HEK293T (cell line): ENCODE data around the gene CADM1.

Experiments used
- ARNT ChIP-seq: fragments of 450-650 bp; IDR thresholded peaks from 2 replicates; pipeline ENCODE4 v1.6.1; 2017; ENCODE audit warnings: mild to moderate bottlenecking
- BHLHE40 ChIP-seq: fragments of 450-650 bp; IDR thresholded peaks from 2 replicates; pipeline ENCODE4 v1.6.1; 2016; ENCODE audit warnings: mild to moderate bottlenecking, moderate library complexity, borderline replicate concordance
- FOXA1 ChIP-seq: fragments of 450-650 bp; IDR thresholded peaks from 2 replicates; pipeline ENCODE4 v1.6.1; 2016; ENCODE audit warnings: mild to moderate bottlenecking
- FOXK2 ChIP-seq: fragments of 450-650 bp; IDR thresholded peaks from 2 replicates; pipeline ENCODE4 v1.6.1; 2016; ENCODE audit warnings: mild to moderate bottlenecking
- FOXM1 ChIP-seq: fragments of 450-650 bp; IDR thresholded peaks from 2 replicates; pipeline ENCODE4 v1.6.1; 2017; ENCODE audit warnings: mild to moderate bottlenecking, borderline replicate concordance
- HDGF ChIP-seq: fragments of 450-650 bp; IDR thresholded peaks from 2 replicates; pipeline ENCODE4 v1.6.1; 2017; ENCODE audit warnings: antibody characterized with exemption, borderline replicate concordance
- LEF1 ChIP-seq: fragments of 450-650 bp; IDR thresholded peaks from 2 replicates; pipeline ENCODE4 v1.6.1; 2017; ENCODE audit warnings: mild to moderate bottlenecking, borderline replicate concordance
- NFRKB ChIP-seq: fragments of 450-650 bp; IDR thresholded peaks from 2 replicates; pipeline ENCODE4 v1.6.1; 2016; ENCODE audit warnings: mild to moderate bottlenecking, moderate library complexity
- PKNOX1 ChIP-seq: fragments of 450-650 bp; IDR thresholded peaks from 2 replicates; pipeline ENCODE4 v1.6.1; 2016
- SP1 ChIP-seq: fragments of 450-650 bp; IDR thresholded peaks from 2 replicates; pipeline ENCODE4 v1.6.1; 2017
- SUZ12 ChIP-seq: fragments of 450-650 bp; IDR thresholded peaks from 2 replicates; pipeline ENCODE4 v1.6.1; 2016; ENCODE audit warnings: mild to moderate bottlenecking
- TARDBP ChIP-seq: fragments of 450-650 bp; IDR thresholded peaks from 2 replicates; pipeline ENCODE4 v1.6.1; 2016

- TF ChIP-seq BHLHE40, result no peak
- no peak for TF ChIP-seq SP1
- TF ChIP-seq LEF1, result no peak
- TF ChIP-seq FOXA1, result no peak
- no peak for TF ChIP-seq NFRKB
- no peak for TF ChIP-seq TARDBP
- no peak for TF ChIP-seq HDGF
- no peak for TF ChIP-seq ARNT
- no peak for TF ChIP-seq SUZ12
- TF ChIP-seq PKNOX1, result no peak
- TF ChIP-seq FOXM1, result no peak
- TF ChIP-seq FOXK2, result no peak
Observed at GRCh38 chr11:115151010-115151409, 353.2 kb downstream of the CADM1 start.
